Thoracic aorta (tissue), 2 donors: ENCODE results near the gene LRRFIP1. TPM values are rescaled to one million over a fixed set of nuclear protein-coding genes. Genes with fewer than 3 reads are reported as not detected.

Experiments used
- ATAC-seq: fragments of 150-250 bp; one replicate; pipeline ENCODE4 v1.8.0; 2017; ENCODE audit warnings: low read depth; ENCODE audit not compliant: insufficient number of reproducible peaks, low FRiP score
- DNase-seq: peaks from one replicate; pipeline ENCODE4 v3.0.0-alpha.2; 2020; ENCODE audit warnings: low spot score
- H3K27ac ChIP-seq, 2 donors: fragments of 200-600 bp; sonication (generic); 1 replicate in 1 of 2; 2 replicates in 1 of 2; pipeline ENCODE4 v1.5.1; 2016; ENCODE audit warnings: mild to moderate bottlenecking in 2 of 2, moderate library complexity in 2 of 2
- H3K27me3 ChIP-seq: fragments of 200-600 bp; sonication (generic); replicated peaks from 2 replicates; pipeline ENCODE4 v1.6.0; 2016; ENCODE audit warnings: mild to moderate bottlenecking; ENCODE audit not compliant: insufficient read depth
- H3K36me3 ChIP-seq: fragments of 200-600 bp; sonication (generic); one replicate; pipeline ENCODE4 v1.5.1; 2016
- H3K4me1 ChIP-seq, 2 donors: fragments of 200-600 bp; sonication (generic); 1 replicate in 1 of 2; 2 replicates in 1 of 2; pipeline versions ENCODE4 v1.5.1 to v1.6.0; 2016; ENCODE audit warnings: low read depth in 2 of 2, mild to moderate bottlenecking in 1 of 2; ENCODE audit not compliant: control insufficient read depth in 1 of 2
- H3K4me3 ChIP-seq: fragments of 200-600 bp; sonication (generic); 2 replicates; pipeline ENCODE4 v1.5.1; 2016; ENCODE audit warnings: mild to moderate bottlenecking
- H3K9me3 ChIP-seq: fragments of 200-600 bp; sonication (generic); 2 replicates; pipeline ENCODE4 v1.5.1; 2016
- total RNA-seq, 2 donors: library from RNA; depleted of rRNA; stranded (reverse); fragments of >200 nt; gene quantifications; one replicate each; pipeline versions ENCODE4 v1.1.0 to v1.2.3, GENCODE V29; 2016
- TF ChIP-seq, protein P1 (sequence below): fragments of 200-600 bp; sonication (generic); IDR thresholded peaks from one replicate; pipeline ENCODE4 v1.5.1; 2019; ENCODE audit warnings: antibody characterized with exemption

The LRRFIP1 gene
- total RNA-seq, 2 donors from 2014 or later = 196 to 244 TPM

DNA sequence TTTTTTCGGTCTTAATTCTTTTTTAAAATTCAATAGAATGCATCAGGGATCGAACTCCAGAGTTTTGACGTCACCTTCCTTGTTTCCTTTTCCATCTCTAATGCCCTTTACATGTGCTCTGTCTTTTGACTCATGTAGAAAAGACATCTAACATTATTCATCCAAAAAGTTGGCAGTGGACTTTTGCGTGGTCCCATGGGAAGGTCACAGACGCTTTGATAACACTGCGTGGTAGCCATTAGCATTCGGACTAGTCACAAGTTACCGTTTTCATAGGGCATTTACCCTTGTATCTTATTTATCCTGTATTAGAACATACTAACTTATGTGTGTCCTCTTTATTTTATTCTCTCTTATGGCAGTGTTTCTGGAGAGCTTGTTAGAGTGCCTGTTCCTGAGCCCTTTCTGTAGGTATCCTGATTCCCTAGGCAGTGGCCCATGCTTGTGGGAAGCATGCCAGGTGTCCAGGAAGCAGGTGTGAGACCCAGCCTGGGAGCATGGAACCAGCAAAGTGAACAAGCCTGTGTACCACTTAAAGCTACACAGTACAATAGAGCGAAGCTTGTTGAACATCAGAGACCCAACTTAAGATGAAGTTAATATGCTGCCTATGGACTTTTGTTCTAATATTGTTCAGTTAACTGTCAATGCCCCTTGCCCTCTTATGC, 97.6 kb downstream of the LRRFIP1 start:
- Histone ChIP-seq H3K27me3 (no peaks in the 10 kb centered on the region), H3K36me3 (no peaks in the 10 kb centered on the region), H3K27ac (no peak overlapping the region), H3K9me3 (no peaks in the 10 kb centered on the region), H3K4me1 (peaks cover 22 to 56% of the 10 kb centered on the region in 2 donors), H3K4me3 (no peak overlapping the region)
- no peak for ATAC-seq
- TF ChIP-seq, protein P1, sequence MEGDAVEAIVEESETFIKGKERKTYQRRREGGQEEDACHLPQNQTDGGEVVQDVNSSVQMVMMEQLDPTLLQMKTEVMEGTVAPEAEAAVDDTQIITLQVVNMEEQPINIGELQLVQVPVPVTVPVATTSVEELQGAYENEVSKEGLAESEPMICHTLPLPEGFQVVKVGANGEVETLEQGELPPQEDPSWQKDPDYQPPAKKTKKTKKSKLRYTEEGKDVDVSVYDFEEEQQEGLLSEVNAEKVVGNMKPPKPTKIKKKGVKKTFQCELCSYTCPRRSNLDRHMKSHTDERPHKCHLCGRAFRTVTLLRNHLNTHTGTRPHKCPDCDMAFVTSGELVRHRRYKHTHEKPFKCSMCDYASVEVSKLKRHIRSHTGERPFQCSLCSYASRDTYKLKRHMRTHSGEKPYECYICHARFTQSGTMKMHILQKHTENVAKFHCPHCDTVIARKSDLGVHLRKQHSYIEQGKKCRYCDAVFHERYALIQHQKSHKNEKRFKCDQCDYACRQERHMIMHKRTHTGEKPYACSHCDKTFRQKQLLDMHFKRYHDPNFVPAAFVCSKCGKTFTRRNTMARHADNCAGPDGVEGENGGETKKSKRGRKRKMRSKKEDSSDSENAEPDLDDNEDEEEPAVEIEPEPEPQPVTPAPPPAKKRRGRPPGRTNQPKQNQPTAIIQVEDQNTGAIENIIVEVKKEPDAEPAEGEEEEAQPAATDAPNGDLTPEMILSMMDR = no peak
- DNase-seq = no peak

DNA sequence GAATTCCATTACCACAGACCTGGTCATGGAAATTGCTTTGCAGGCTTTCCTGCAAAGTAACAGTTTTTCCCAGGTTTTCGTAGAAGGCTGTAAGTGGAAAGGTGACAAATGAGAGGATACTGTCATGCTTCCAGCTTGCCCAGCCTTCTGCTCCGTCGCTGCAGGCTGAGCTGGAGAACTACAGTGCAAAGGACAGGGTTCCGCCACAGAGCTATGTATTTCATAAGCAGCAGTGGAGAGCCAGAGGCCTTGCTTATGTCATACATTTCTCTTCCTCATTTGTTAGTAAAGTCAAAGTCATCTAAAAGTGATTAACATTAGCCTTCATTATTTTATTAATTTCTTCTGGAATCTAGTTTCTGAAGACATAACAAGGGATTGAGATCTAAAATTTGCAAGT, 98.3 kb downstream of the LRRFIP1 start:
- H3K4me1 ChIP-seq = peaks cover 23 to 61% of the 10 kb centered on the region in 2 donors
- no peak overlapping the region for H3K27ac ChIP-seq
- H3K36me3 ChIP-seq = no peaks in the 10 kb centered on the region
- DNase-seq (no peak), ATAC-seq (no peak)
- no peak overlapping the region for H3K4me3 ChIP-seq
- no peaks in the 10 kb centered on the region for H3K9me3 ChIP-seq
- no peaks in the 10 kb centered on the region for H3K27me3 ChIP-seq
- TF ChIP-seq, protein P1 = no peak

DNA sequence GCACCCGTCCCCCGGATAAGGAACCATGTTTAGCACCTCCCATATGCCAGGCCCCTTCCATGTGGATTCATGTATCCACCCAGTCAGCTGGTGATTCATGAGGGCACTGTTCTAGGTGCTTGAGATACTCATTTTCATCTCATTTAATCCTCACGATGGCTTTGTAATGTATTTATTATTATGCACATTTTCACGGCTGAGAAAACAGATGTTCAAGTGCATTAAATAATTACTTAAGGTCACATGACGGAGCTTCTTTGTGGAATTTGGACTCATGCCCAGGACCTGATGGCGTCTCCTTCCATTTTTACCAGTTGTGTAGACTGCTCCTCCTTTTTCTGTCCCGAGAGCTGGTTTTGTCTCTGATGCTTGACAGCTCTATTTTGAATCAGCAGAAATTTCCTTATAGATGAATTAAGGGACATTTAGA, 99.0 kb downstream of the LRRFIP1 start:
- Histone ChIP-seq H3K27me3 (no peaks in the 10 kb centered on the region), H3K27ac (peak overlapping the region; percentile 26 to 35), H3K4me1 (peaks cover 28 to 69% of the 10 kb centered on the region in 2 donors), H3K36me3 (no peaks in the 10 kb centered on the region), H3K4me3 (no peak overlapping the region), H3K9me3 (no peaks in the 10 kb centered on the region)
- ATAC-seq (no peak), DNase-seq (no peak)
- TF ChIP-seq, protein P1 = no peak

DNA sequence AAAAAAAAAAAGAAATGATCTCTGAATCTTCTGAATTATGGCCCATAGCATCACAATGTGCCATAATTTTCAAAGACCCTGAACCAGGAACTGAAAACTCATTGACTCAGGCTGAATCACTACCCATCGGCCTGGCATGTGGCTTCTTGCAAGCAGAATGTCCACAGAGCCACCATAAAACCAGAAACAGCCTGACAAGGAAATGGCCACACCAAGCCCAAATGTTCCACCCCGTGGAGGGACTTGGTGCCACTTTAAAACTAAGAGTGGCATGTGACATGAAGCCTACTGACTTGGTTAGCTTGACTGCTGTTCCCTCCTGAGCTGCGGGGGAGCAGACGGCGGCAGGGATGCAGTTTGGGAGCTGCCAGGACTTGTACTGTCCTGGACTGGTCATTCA, 100.0 kb downstream of the LRRFIP1 start:
- DNase-seq = no peak
- H3K4me1 ChIP-seq = peaks cover 33 to 77% of the 10 kb centered on the region in 2 donors

DNA sequence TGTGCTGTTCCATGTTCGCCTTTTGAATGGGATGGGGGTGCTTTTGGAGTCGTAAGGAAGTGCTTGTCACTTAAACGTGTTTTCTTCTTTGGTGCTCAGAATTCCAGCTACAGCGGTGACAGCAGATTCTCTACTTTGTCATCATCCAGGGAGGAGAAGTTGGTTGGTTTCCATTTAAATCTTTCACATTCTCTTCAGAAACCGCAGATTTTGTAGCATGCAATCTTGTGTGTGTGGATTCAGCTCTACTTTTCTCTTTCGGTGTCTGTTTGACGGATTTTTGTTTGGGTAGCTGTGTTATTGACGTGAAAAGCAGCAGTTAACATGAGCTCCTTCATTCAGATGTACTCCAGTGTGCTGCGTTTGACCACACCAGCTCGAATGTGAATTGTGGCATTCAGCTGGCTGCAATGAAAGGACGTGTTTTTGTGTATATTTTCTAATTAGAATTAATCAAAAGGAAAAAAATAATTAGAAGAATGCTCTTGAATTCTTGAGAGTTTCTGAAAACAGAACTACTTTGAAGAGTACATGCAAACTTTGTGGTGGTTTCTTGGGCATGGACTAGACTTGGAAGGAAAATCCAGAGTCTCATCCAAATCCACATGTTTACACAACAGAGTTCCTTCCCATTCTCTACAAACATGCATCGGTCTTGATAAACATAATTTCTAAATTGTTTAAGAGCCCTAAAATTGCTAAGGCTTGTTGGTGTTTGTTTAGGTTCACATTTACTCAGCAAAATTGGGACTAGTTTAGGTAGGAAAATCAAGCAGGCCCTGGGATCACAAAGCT, 102.5 kb downstream of the LRRFIP1 start:
- no peak for DNase-seq
- ATAC-seq = no peak
- Histone ChIP-seq H3K36me3 (no peaks in the 10 kb centered on the region), H3K27me3 (no peaks in the 10 kb centered on the region), H3K27ac (no peak overlapping the region), H3K9me3 (no peaks in the 10 kb centered on the region), H3K4me1 (peaks cover 44 to 87% of the 10 kb centered on the region in 2 donors), H3K4me3 (no peak overlapping the region)
- TF ChIP-seq, protein P1 = no peak

More for the DNA sequence above, 100.0 kb downstream of the LRRFIP1 start:
- H3K27ac ChIP-seq = peak overlapping the region; percentile 6 to 35
- ATAC-seq = no peak
- H3K27me3 ChIP-seq = no peaks in the 10 kb centered on the region
- H3K4me3 ChIP-seq = no peak overlapping the region
- no peaks in the 10 kb centered on the region for H3K9me3 ChIP-seq
- TF ChIP-seq, protein P1 = no peak
- H3K36me3 ChIP-seq = no peaks in the 10 kb centered on the region
